CD4-positive, alpha-beta T cell treated with Interleukin-15 for 1 hour (primary cell): Measurements from ENCODE around the gene HSPG2.
"Not testable (repeated sequence)": the region's sequence is repeated elsewhere in the genome, so short reads cannot be mapped to it uniquely, and the experiment has no call there.

Source experiments
- DNase-seq: peaks from one replicate; pipeline ENCODE4 v3.0.0-alpha.2; 2020

The HSPG2 gene

DNA sequence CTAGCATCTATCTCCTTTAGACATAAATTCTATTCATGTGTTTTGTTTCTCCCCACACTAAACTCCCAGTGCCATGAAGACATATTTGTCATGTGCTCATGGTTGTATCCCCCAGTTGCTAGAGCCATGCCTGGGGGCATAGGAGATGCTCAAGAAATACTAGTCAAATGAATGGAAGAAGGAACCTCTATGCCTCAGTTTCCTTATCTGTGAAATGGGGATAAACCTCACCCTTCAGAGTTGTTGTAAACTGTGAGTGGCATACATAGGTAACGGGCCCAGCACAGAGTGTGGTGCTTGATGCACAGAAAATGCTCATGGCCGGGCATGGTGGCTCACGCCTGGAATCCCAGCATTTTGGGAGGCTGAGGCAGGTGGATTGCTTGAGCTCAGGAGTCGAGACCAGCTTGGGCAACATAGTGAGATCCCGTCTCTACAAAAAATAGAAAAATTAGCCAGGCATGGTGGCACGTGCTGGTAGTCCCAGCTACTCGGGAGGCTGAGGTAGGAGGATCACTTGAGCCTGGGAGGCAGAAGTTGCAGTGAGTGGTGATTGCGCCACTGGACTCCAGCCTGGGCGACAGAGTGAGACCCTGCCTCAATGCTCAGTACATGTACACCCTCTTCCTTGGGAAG lies 116.4 kb downstream of the HSPG2 start:
- no peak for DNase-seq

DNA sequence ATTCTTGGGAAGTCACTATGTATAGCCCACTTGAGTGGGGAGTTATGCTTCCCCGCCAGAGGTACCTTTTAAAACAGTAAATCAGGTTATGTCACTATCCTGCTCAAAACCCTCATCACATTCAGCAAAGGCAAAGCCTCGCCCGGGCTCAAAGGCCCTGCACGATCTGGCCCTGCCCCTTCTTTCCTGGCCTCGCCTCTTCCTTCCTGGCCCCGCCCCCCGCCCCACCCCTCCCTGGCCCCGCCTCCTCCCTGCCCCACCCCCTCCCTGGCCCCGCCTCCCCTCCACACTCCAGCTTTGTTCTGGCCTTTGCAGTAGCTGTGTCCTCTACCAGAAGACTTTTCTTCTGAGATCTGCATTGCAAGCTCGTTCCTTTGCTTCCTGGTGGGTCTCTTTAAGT lies 118.5 kb downstream of the HSPG2 start:
- peak; percentile 32 for DNase-seq

DNA sequence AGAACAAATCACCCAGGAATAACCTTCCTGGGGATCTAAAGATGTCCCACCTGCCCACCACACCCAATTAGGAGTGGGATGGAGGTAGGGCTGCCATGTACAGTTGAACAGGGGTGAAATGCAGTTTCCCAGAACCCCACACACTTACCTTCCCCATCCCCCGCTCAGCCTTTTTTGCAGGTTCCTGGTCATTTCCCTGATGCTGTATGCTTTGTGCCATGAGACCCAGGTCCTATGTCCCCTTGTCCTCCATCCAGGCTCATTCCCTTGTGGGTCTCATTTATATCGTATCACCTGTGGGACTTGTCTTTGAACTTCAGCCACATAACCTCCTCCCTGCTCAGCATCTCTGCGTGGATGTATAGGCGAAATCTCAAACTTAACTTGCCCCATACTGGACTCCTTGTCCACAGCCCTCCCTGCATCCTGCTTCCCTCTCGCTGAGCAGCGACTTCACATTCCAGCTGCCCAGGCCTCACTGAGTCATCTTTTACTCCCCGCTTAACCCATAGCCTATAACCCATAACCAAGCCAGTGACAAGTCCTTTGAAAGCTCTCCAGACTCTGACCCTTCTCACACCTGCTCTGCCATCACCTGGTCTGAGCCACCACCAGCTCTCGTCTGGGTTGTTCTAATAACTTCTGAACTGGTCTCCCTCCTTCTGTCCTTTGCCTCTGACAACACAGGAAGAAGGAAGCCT lies 120.4 kb downstream of the HSPG2 start:
- DNase-seq = no peak

DNA sequence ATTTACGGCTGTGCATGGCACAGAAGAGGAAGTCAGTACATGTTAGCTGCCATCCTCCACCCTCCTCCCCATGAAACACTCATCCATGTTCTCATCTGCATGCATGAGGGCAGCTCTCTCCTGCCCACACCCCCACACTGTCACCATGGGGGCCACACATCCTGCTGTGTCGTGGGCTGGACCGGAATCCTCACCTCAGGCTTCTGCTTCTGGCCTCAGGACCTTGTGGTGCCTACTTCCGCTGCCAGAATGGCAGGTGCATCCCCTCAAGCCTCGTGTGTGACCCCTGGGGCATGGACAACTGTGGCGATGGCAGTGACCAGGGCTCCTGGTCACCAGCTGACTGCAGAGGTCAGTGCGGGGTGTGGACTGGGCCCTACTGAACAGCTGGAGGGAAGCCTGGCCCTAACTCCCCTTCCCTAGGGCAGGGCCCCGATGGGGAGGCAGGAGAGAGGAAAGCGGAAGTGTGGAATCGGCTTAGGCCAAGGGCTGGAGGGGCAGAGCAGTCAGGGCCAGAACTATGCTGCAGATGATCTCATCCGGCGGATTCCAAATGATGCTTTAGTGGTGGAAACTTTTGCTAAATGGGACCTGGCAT lies 121.3 kb downstream of the HSPG2 start:
- peak; percentile 36 for DNase-seq

DNA sequence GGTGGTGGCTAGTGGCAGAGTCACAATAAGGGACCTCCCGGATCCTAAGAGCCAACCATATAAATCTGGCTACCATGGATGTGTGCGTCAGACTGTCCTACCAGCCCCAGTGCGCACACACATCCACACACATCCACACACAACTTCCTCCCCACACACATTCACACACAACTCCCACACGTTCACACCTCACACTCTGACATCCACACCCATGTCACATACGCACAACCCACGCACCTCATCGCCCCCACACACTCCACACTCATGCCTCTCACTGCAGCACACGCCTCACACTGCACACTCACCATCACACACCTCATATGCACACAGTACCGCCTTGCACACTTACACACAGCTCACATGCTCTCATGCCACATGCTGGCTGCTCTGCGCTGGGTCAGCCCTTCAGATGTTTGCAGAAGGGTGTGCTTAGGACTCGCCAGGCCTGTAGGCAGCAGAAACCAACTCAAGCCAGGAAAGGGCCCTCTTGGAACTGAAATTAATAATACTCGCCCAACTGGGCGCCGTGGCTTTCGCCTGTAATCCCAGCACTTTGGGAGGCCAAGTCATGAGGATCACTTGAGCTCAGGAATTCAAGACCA lies 122.0 kb downstream of the HSPG2 start:
- DNase-seq = no peak

DNA sequence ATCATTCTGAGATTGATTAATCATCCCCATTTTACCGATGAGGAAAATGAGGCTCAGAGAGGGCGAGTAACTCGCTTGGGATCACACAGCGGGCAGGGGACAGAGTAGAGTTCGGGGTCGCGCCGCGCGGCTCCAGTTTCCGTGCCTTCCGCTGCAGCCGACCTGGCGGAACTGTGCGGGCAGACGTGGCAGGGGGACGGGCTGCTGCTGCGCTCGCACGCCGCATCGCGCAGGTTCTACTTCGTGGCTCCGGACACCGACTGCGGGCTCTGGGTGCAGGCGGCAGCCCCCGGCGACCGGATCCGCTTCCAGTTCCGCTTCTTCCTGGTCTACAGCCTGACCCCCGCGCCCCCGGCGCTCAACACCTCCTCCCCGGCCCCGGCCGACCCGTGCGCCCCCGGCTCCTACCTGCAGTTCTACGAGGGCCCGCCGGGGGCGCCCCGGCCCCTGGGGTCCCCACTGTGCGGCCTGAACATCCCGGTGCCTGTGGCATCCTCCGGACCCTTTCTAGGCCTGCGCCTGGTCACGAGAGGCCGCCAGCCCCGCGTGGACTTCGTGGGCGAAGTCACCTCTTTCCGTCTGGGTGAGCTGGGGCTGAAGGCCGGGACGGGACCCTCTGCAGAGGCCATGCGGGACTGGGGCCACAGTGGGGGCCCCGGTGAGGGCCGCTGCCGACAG lies 122.7 kb downstream of the HSPG2 start:
- peak; percentile 24 for DNase-seq

DNA sequence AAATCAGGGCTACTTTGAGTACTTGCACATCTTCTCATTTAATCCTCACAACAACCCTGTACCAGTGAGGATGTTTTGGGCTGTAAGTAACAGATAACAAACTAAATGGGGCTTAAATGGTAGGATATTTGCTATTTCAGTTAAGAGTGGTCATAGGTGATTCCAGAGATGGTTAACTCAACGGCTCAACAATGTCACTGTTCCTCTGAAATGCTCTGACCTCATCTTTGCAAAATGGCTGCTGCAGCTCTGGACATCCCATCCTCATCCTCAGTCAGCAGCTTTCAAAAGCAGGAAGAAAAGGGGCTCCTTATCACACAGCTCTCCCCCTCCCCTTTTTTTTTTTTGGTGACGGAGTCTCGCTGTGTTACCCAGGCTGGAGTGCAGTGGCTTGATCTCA lies 123.6 kb downstream of the HSPG2 start:
- no peak for DNase-seq

DNA sequence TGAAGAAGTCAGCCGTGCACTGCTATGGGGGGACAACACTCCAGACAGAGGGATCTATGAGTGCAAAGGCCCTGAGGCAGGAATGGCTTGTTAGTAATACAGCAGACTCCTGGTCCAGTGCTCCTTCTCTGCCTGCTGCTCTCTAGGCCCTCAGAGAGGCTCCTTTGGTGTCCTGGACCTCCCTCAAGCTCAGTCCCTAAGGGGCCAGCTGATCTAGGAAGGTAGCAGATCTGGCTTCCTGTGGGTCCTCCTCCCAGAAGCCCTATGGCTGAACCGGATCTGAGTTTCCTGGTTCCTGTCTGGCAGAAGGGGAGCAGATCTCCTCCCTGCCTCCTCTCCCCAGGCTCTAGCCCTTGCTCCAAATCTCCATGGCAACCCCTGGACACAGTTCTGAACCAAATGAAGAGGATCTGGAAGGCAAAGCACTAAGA lies 125.2 kb downstream of the HSPG2 start, which contains the start of gene LDLRAD2:
TSS of gene LDLRAD2 (plus strand) at position 391 of the 431 bp plus-strand sequence. CDS start 187 bp downstream, outside the sequence.
- DNase-seq = no peak

DNA sequence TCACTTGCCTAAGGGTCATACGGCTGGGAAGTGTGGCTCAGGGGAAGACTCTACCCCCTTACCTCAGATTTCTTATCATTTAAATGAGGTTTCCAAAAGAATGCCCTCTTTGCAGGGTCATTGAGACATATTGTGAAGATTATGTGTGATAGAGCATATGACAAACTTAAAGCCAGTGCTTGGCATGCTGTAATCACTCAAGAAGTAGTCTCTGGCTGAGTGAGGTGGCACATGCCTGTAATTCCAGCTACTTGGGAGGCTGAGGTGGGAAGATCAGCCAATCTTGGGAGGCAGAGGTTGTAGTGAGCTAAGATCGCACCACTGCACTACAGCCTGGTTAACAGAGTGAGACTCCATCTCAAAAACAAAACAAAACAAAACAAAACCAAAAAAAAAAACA lies 132.6 kb downstream of the HSPG2 start:
- DNase-seq = no peak

DNA sequence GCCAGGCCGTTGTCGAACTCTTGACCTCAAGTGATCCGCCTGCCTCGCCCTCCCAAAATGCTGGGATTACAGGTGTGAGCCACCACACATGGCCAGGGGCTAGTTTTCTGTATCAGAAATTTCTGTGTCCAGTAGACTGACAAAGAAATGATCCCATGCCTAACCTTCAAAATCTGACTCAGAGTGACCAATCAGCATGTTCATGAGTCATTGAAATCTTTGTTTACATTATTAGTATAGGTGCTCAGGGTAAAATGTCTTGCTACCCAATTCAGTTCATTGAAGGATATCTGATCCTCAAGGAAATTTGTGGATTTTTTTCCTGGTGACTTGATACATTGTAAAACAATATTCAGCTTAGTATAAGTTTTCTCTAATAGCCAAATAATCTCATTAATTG lies 136.0 kb downstream of the HSPG2 start:
- no peak for DNase-seq

DNA sequence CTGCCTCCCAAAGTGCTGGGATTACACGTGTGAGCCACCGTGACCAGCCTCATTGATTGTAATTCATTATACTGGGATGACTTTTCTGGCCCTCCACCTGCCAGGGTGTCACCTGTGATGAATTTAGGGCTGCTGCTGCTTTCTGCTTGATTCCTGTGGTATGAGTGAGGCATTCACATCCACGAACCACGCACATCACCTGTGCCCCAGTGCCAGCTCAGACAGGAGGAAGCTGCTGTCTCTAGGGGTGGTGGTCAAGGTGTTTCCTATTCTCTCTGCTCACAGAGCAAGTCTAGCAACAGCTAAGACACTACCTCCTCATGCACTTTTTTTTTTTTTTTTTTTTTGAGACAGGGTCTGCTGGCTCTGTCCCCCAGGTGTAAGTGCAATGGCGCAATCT lies 137.4 kb downstream of the HSPG2 start:
- no peak for DNase-seq

DNA sequence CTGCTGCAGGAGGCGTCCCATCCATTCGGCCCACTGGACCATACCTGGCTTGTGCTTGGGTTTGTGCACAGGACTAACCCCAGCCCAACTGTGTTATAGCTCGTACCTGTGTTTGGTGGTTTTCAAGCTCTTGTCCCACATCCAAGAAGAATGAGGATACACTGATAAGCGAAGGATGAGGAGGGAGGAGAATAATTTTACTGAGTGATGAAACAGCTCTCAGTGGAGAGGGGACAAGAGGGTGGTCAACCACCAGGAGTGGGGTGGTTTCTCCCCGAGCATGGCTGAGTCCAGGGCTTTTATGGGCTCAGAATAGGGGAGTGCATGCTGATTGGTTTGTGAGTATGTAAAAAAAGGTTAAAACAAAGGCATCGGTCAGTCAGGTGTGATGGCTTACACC lies 142.0 kb downstream of the HSPG2 start:
- DNase-seq = no peak

DNA sequence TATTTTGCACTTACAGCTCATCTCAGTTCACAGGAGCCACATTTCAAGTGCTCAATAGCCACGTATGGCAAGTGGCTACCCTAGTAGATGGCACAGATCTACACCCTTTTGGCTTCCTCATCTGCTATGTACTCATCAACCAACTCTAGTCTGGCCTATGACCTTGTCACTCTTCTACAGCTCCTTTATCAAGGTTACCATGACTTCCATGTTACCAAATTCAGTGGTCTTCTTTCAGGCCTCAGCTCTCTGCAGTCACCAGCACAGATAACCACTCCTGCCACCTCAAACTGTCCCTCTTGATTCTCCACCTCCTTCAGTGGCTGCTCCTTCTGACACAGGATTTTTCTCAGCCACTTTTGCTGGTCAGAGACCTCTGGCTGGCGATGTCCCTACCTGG lies 142.5 kb downstream of the HSPG2 start:
- no peak for DNase-seq

DNA sequence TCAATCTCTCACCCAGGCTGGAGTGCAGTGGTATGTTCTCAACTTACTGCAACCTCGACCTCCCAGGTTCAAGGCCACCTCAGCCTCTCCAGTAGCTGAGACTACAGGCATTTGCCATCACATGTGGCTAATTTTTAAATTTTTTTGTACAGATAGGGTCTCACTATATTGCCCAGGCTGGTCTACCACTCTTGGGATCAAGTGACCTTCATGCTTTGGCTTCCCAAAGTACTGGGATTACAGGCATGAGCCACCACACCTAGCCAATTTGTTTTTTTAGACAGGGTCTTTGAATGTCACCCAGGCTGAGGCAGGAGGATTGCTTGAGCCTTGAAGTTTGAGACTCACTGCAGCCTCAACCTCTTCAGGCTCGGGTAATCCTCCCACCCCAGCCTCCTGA lies 144.0 kb downstream of the HSPG2 start:
- no peak for DNase-seq

DNA sequence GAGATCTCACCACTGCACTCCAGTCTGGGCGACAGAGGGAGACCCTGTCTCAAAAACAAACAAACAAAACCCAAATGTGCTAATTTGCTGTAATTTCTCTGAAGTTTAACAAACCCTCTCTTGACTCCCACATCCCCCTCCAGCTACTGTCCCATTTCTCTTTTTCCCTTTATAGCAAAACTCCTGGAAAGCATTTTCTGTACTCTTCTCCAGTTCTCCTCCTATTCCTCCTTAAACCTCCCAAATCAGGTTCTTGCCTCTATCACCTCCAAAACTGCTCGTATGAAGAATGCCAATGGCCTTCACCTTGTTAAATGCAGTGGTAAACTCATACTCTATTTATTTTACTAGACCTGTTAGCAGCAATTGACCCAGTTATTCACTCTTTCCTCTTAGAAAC lies 150.5 kb downstream of the HSPG2 start:
- no peak for DNase-seq

DNA sequence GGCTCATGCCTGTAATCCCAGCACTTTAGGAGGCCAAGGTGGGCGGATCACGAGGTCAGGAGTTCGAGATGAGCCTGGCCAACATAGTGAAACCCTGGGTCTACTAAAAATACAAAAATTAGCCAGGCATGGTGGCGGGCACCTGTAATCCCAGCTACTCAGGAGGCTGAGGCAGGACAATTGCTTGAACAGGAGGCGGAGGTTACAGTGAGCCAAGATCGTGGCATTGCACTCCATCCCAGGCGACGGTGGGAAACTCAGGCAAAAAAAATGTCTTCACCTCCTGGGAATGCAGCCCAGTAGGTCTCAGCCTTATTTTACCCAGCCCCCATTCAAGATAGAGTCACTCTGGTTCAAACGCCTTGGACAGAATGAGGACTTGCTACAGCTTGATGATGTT lies 151.3 kb downstream of the HSPG2 start:
- DNase-seq = not testable (repeated sequence)

DNA sequence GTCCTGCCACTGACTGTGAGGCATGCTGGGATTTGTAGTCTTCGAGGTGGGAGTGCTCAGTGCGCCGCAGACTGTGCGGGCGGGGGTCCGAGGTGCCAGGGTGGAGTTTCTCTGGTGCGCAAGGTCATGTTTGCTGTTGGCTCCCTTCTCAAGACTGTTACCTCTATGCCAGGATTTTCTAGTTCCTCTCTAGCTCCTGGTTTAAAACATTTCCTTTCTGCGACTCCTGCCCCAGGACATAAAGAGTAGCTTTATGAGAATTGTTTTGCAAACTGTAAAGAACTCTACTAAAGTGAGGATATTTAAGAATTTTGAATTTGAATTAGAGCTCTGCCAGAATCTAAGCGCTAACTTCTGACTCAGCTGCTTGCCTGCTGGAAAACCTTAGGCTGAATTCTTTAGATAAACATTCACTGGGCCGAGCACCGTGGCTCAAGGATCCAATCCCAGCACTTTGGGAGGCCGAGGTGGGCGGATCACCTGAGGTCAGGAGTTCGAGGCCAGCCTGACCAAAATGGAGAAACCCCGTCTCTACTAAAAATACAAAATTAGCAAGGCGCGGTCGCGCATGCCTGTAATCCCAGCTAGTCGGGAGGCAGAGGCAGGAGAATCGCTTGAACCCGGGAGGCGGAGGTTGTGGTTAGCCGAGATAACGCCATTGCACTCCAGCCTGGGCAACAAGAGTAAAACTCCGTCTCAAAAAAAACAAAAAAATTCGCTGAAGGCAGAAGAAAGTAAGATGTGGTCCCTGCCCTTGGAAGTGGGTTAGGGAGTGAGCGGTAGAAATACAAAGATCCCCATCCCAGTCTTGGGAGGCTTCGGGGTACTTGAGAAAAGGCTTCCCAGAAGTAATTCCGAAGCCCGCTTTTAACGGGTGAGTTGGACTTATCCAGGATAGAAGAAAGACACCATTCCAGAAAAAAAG lies 153.2 kb downstream of the HSPG2 start:
- no peak for DNase-seq

DNA sequence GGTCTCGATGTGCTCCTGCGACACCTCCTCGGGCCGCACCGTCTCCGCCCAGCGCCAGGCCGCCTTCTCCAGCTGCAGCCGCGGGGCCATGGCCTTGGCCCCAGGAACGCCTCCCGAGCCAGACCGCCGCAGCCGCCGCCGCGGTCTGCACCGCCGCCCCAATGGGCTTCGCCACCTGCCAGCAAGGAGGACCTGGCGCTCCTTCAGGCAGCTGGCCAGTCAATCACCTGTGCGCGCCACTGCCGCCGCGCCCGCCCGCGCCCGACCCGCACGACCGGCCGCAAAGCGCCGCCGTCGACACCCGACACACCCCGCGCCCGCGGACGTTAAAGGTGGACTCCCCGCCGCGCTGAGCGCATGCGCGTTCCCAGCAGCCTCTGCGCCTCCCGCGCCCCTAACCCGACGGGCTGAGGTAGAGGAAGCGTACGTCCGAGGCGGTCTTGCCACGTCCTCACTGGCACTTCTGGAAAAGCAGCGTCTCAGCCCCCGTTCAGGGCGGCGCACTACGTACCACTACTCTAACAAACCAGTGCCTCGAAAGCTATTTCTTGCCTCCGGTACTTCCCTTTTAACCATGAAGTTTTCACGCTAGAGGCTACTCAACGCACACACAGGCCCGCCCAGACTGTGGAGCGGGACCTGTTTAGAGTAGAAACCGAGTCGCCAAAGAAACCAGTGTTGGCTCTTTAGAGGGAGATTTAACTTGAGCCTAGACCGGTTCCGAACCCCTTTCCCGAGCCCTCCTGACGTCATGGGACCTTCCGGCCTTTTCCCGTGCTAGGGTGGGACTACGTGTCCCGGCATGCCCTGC lies 154.0 kb downstream of the HSPG2 start, which contains the start of gene USP48:
TSS of gene USP48 (minus strand) at position 282 of the 811 bp plus-strand sequence. CDS start at position 90, 192 bp downstream.
- peak; percentile 98 for DNase-seq

DNA sequence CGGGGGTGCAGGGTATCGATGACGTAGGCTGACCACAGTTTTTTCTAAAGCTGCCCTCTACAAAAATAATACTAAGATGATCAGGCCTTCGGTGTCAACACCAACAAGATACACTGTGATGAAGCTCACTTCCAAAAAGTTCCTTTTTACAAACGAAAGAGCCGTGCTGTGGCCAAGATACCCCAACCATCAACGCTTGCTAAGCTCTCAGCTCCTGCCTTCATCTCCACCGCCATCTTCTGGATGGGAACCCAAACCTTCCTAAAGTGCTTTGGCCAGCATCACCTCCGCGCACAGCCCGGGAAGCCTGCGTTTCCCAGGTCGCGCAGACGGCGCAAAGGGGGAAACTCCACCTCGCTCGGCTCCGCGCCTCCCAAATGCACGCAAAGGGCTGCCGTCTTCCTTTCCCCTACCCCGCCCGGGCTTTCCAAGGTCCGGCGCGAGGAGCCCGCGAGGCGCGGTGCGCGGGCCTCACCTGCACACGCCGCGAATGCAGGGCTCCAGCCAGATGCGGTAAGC lies 154.7 kb downstream of the HSPG2 start:
- DNase-seq = peak; percentile 54

DNA sequence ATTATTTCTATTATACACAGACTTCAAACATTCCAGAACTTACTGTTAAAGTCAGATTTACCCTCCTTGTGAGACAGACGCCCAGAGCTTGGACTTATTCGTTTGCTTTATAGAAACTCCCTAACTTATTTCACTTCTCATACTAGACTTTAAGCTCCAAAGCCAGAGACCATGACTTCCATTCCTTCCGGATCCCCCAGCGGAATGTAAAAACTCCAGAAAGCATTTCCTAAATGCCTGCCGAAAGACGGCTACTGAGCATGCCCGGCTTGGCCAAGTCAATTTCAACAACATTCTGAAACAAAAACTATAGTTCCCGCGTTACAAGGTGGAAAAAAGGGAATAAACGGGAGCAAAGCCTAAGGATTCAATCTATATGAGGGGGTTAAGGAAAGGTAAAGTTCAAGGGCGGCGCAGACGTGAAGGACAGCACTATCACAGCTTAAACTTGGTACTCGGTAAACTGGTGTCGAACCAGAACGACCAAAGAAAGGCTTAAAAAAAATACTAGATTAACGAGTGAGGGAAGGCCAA lies 155.2 kb downstream of the HSPG2 start:
- no peak for DNase-seq
